HG02884 (cell line): ENCODE data around the gene NPRL2.
"Not testable (repeated sequence)": the region's sequence is repeated elsewhere in the genome, so short reads cannot be mapped to it uniquely, and the experiment has no call there.

ENCODE experiments used
- ATAC-seq: cut with Tn5 transposase; IDR thresholded peaks from one replicate; pipeline ENCODE4 v1.9.1; 2021; ENCODE audit warnings: mild to moderate bottlenecking, moderate library complexity; ENCODE audit not compliant: unreplicated experiment

The NPRL2 gene

DNA sequence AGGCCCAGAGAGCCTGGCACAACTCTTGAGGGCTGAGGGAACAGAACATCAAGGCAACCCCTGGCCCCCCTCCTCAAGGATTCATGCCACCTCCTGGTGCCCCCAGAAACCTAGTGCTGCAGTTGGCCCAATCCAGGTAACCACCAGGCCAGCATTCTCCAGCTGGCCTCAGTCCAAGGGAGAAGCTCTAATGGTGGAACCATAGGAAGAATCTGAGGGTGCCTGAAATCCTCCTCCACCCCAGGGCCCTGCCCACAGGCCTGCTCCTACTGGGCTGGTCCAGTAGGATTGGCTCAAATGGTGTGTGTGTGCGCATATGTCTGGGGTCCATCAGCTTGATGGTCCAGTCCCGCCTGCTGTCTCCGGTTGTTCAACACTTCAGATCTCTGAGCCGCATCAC is 35.8 kb downstream of the NPRL2 start:
- ATAC-seq, result no peak

DNA sequence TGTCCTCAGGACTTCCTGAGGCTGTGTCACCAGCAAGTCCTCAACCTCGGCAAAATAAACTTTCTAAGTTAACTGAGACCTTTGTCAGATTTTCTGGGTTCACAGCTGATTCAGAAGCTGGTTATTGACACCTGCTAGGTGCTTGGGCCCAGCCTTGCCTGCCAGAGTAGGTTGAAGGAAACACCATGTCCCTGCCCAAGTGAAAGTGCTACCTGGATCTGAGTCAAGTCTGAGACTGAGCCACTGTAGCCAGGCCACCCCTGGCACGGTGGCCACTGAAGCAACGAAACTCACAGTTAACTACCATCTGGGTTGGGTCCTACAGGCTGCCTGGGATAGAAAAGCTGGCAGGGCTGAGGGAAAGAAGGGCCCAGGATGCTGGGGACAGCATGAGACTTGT is 36.2 kb downstream of the NPRL2 start:
- no peak for ATAC-seq

DNA sequence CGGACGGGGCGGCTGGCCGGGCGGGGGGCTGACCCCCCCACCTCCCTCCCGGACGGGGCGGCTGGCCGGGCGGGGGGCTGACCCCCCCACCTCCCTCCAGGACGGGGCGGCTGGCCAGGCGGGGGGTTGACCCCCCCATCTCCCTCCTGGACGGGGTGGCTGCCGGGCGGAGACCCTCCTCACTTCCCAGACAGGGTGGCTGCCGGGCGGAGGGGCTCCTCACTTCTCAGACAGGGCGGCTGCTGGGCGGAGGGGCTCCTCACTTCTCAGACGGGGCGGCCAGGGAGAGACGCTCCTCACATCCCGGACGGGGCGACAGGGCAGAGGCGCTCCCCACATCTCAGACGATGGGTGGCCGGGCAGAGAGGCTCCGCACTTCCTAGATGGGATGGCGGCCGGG is 38.5 kb downstream of the NPRL2 start:
- not testable (repeated sequence) for ATAC-seq

DNA sequence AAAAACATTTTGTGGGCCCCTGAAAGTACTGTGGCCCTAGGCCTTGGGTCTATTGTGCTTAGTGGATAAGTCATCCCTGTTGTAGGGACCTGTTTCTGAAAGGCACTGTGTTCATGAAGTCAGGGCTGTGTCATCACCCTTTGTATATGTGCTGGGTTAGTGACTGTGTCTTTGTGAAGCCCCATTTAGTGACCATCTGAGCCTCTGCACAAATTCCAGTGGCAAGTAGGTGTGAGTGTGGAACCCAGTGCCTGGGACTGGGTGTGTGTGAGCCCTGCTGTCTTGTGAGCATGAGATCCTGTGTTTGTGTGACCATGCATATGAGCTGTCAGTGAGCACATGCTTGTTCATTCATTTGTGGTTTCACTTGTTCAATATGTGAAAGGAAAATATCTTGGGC is 46.0 kb downstream of the NPRL2 start:
- ATAC-seq, result no peak

DNA sequence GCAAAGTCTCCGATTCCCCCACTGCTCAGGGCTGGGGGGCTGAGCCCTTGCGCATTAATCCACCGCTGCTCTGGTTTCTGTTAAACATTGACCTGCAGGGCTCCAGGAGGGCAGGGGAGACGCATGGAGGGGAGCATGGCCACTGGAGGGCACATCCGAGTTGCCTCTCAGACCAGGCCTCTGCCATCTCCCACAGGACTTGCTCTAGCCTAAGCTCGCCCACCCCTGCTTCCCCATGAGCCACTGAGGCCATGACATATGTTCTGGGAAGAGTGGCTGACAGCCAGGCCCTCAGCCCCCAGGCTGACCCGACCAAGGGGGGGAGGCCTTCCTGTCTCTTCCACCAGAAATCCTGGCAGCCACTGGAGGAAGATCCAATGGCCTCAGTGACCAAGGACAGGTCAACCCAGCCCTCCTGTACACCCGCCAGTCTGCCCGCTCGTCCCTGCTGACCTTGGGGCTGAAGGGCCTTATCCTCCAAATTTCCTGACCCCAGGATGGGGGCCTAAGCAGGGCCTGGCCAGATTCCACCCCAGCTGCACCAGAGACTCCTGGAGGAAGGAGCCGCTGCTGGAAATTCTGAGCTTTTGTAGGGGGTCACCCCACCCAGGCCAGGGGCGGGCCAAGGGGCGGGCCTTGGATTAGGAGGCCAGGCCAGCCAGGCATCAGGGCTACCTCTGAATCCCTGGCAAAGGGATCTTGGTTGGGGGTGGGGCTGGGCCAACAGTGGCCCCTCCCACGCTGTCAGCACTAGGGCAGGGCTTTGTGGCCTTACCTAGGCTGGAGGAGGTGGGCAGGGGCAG is 47.4 kb downstream of the NPRL2 start, which contains the start of gene HYAL1:
Gene HYAL1 (minus strand): TSS at position 562 of the 803 bp plus-strand sequence. CDS start 618 bp downstream, outside the sequence.
- no peak for ATAC-seq

DNA sequence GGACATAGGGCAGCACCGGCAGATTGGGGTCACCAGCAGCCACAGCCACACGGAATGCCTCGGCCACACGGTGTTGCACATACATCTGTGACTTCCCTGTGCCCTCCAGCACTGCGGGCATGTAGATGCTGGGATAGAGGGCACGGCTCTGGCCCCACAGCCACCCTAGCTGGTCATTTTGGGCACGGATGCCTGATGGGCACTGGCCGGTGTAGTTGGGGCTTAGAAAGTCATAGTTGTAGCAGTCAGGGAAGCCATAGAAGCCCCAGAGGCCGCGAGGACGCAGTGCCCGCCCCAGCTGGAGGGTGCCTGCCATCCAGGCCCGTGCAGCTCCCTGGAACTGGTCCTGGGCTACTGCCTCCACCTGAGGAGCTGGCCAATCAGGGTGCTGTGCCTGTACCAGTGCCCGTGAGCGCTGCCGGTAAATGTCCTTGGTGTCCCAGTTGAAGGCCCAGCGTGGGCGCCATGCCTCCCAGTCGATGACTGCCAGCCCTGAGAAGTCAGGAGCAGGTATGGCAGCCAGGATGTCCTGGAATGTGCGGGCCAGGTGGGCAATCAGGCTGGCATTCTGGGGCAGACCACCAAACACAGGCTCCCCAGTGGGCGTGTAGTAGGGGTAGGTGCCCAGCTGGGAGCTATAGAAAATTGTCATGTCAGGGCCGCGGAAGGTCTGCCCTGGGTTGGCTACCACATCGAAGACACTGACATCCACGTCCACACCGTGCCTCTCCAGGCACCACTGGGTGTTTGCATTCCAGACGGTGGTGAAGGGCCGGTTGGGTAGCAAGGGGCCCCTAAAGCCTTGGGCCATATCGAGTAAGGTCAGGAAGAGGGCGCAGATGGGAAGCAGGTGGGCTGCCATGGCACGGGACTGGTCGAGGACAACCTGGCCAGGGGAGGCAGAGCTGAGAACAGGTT is 48.2 kb downstream of the NPRL2 start:
- no peak for ATAC-seq

DNA sequence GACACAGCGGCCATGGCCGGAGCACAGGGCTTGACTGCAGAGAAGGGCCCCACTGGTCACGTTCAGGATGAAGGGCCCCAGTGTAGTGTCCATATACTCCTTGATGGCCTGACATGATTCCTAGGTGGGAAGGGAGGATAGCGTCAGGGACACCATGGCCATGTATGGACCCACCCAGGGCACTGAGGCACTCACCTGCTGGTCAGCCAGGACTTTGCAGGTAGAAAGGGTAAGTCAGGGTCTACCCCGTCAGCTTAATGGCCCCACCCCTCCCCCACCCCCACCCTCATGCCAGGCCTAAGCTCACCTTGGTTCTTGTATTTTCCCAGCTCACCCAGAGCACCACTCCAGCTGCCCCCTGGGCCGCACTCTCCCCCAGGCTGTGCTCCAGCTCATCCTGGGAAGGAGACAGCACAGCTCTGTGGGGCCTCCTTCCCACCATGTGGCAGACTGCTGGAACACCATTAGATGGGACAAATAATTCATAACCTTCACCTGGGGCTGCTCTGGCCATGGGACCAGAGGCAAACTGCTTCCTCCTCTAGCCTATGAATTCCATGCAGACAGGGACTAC is 49.8 kb downstream of the NPRL2 start:
- ATAC-seq, result no peak

DNA sequence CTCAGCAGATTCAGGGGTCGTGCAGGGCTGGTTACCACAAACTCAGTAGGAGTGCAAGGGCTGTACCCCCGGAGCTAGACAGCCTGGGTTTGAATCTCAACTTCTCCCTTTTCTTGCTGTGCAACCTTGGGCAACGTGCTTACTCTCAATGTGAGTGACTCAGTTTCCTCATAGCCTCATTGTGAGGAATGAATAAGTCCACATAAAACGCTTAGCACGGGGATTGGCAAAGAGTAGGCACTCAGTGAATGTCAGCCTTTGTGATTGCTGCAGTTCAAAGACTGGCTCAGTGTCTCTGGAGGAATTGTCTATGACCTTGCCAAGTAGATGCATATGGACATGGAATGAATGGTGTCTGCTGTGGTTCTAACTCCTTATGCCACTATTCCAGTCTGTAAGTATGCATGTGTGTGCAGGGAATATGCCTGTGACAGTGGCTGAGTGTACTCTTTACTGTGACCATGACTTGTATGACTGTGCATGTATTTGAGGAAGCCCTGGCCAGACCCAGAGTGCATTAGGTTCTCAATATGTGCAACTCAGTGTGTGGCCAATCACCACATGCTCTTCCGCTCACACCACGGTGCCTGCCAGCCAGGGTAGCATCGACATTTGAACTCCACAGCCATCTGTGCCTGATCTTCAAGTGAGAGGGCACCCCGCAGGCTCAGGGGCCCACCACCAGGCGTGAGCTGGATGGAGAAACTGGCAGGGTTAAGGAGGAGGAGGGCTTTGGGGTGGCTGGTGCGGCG is 50.5 kb downstream of the NPRL2 start:
- no peak for ATAC-seq

DNA sequence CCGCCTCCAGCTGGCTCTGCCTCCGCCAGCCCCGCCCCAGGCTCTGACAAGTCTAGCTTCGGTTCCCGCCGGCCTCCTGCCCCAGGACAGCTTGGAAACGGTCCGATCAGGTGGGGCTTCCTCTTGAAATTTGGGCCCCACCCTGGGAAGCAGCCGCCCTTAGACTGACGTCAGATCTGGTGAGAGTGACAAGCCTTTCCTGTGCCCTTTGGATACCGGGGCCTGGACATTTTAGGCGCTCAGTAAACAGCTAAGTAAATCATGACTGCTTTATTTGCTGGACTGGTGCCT is 51.0 kb downstream of the NPRL2 start:
- ATAC-seq, result no peak

DNA sequence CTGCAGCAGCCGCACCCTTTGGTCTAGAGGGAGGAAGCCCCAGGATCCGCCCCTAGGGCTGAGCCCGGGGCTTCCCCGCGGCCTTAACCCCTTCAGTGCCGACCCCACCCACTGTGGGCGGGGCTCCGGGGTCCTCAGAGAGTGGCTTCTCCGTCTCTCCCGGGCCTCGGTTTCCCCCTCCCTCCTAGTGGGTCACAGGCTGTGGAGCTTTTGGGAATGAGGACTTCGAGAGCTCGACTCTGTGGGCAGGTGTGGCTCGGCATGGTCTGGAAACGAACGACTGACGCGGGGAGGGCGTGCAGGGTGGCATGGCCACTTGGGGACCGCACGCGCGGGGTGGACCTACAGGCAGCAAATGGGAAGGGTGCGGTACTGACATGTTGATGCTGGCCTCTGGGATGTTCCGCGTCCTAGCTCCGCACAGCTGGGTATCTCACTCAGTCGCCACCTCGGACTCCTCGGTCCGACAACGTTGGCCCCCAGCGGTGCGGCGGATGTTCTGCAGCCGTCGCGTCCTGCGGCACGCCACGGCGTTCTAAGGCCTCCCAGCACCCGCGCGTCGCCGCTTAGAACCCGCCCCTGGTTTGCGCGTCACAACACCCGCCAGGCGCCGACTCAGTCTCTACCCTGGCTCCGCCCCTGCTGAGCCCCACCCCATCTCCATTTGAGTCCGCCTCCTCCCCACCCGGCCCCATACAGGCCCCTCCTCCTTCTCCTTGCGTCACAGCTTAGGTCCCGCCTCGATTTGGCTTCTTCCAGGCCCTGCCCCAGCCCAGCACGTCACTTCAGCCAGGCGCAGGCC is 51.5 kb downstream of the NPRL2 start, which contains the start of the genes HYAL3 and NAA80:
Gene HYAL3 (minus strand): TSS at position 570 of the 802 bp plus-strand sequence. CDS start 3,803 bp downstream, outside the sequence.
Gene NAA80 (minus strand): TSS at position 570 of the 802 bp plus-strand sequence. CDS start 1,942 bp downstream, outside the sequence.
- peak; percentile 81 for ATAC-seq

DNA sequence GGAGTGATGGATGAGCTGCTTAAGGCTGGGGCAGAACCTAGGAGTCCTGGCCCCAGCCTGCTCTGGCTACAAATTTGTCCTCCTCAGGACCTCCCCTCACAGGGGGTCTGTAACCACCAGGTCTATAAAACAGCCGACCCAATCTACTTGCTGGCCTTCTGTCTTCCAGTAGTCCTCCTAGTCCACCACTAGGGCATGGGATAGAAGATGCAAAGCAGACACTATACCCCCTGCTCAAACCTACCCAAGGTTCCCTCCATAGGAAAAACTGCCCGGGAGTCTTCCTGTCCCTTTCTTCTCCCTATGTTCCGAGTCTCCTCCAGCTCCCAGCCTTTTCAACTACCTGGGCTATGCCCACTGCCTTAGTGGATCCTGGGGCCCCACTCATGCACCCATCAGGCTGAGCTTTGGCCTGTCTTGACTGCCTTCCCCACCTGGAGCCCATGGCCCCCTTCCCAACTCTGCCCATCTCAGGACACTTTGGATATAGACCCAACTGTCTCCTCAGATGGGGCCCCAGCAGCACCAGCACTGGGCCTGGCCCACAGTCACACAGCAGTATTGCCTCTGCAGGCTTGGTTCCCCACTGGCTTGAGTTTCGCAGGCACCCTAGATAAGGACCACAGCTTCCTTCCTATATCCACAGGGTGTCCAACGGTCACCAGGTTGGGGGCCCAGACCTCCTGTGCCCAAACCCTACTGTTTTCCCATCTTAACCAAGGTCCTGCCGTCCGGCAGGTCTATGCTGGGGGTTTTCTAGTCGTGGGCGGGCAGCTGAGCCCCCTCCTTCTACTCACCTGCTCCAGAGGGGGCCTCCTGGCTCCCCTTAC is 52.5 kb downstream of the NPRL2 start:
- no peak for ATAC-seq

DNA sequence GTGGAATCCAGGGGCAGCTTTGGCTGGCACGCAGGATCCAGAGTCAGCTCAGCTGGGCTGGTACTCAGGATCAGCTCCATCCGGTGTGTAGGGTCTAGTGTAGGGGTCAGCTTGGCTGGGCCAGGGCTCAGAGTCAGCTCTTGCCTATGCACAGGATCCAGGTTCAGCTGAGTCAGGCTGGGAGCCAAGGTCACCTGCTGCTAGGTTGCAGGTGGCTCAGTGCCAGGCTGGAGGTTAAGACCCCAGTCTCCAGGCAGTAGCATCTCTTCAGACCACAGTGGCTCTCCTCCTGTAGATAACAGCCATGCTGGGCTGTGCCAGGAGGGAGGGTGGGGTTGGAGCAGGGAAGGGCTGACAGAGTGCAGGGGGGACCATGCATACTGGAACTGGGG is 53.2 kb downstream of the NPRL2 start:
- no peak for ATAC-seq
